SK-N-SH (cell line): ENCODE data around the gene EMP1. TPM values are rescaled to one million over a fixed set of nuclear protein-coding genes. Genes with fewer than 3 reads are reported as not detected.

ENCODE experiments used
- CTCF ChIA-PET: fragments of 300-600, 350-600 bp; formaldehyde crosslinking; extraction: SDS; loops from one replicate; lab custom pipeline; 2021; lab: Yijun Ruan, JAX
- POLR2A ChIA-PET: fragments of 350-600 bp; sonication (Branson Sonifier 250); formaldehyde crosslinking; extraction: SDS; loops from one replicate; lab custom pipeline; 2020; ENCODE audit warnings: antibody characterized with exemption, inconsistent platforms; lab: Yijun Ruan, JAX
- DNase-seq: peaks from one replicate; pipeline ENCODE4 v3.0.0; 2012
- H2AFZ ChIP-seq: fragments of 200-600 bp; sonication (generic); 2 replicates; pipeline ENCODE4 v1.8.1; 2016; ENCODE audit warnings: antibody characterized with exemption, mild to moderate bottlenecking, low read depth
- H3F3A ChIP-seq: fragments of 200-600 bp; sonication (generic); replicated peaks from 2 replicates; pipeline ENCODE3; 2016; ENCODE audit warnings: antibody characterized with exemption, mild to moderate bottlenecking; ENCODE audit not compliant: insufficient read depth
- H3K27ac ChIP-seq, 2 experiments: fragments of 200-500 bp in 1 of 2; fragments of 200-600 bp in 1 of 2; sonication (Bioruptor generic) in 1 of 2; sonication (generic), shearing (Covaris generic) in 1 of 2; 2 replicates each; pipeline versions ENCODE4 v1.5.1 to v1.6.1; 2014 to 2016; ENCODE audit warnings: low read depth in 2 of 2, inconsistent platforms in 1 of 2, low read length in 1 of 2, mild to moderate bottlenecking in 1 of 2, mixed read lengths in 1 of 2
- H3K27me3 ChIP-seq: fragments of 200-600 bp; sonication (generic), shearing (Covaris generic); 2 replicates; pipeline ENCODE4 v1.6.1; 2016; ENCODE audit warnings: mixed run types; ENCODE audit not compliant: insufficient read depth
- H3K36me3 ChIP-seq, 2 experiments: fragments of 200-500 bp in 1 of 2; fragments of 200-600 bp in 1 of 2; sonication (Bioruptor generic) in 1 of 2; sonication (generic) in 1 of 2; replicated peaks in 1 of 2; 2 replicates each; pipeline versions ENCODE3 to v1.5.1; 2014 to 2016; ENCODE audit warnings: low read length in 1 of 2, mild to moderate bottlenecking in 1 of 2; ENCODE audit not compliant: insufficient read depth in 2 of 2, control insufficient read depth in 1 of 2
- H3K4me1 ChIP-seq, 2 experiments: fragments of 200-500 bp in 1 of 2; fragments of 200-600 bp in 1 of 2; sonication (Bioruptor generic) in 1 of 2; sonication (generic), shearing (Covaris generic) in 1 of 2; 2 replicates each; pipeline versions ENCODE4 v1.5.1 to v1.6.1; 2014 to 2016; ENCODE audit warnings: low read depth in 1 of 2, low read length in 1 of 2, mixed run types in 1 of 2; ENCODE audit not compliant: insufficient read depth in 2 of 2, control insufficient read depth in 1 of 2
- H3K4me2 ChIP-seq: fragments of 200-600 bp; sonication (generic), shearing (Covaris generic); 2 replicates; pipeline ENCODE4 v1.6.1; 2017; ENCODE audit warnings: mixed run types
- H3K4me3 ChIP-seq, 2 experiments: fragments of 200-500 bp in 1 of 2; fragments of 200-600 bp in 1 of 2; sonication (Bioruptor generic) in 1 of 2; sonication (generic), shearing (Covaris generic) in 1 of 2; 2 replicates each; pipeline versions ENCODE4 v1.5.1 to v1.8.1; 2014 to 2016; ENCODE audit warnings: low read depth in 2 of 2, inconsistent platforms in 1 of 2, low read length in 1 of 2, mild to moderate bottlenecking in 1 of 2, mixed read lengths in 1 of 2, moderate library complexity in 1 of 2
- H3K79me2 ChIP-seq: fragments of 200-600 bp; sonication (generic); 2 replicates; pipeline ENCODE4 v1.8.1; 2017; ENCODE audit warnings: mild to moderate bottlenecking; ENCODE audit not compliant: insufficient read depth
- H3K9ac ChIP-seq: fragments of 200-600 bp; sonication (generic); 2 replicates; pipeline ENCODE4 v1.6.1; 2017; ENCODE audit warnings: mixed run types
- H3K9me2 ChIP-seq: fragments of 200-600 bp; sonication (generic); 2 replicates; pipeline ENCODE4 v1.6.1; 2017; ENCODE audit warnings: mixed run types
- H3K9me3 ChIP-seq: fragments of 200-600 bp; sonication (generic); 2 replicates; pipeline ENCODE4 v1.6.1; 2017; ENCODE audit warnings: mixed run types, mild to moderate bottlenecking, moderate library complexity
- H4K20me1 ChIP-seq: fragments of 200-600 bp; sonication (generic); 2 replicates; pipeline ENCODE4 v1.6.1; 2017; ENCODE audit warnings: mild to moderate bottlenecking, mixed run types; ENCODE audit not compliant: insufficient read depth
- CHD2 ChIP-seq: fragments of 150-350 bp; IDR thresholded peaks from 2 replicates; pipeline ENCODE4 v1.6.1; 2018; ENCODE audit warnings: low read length; ENCODE audit not compliant: partially characterized antibody
- EZH2phosphoT487 ChIP-seq: fragments of 200-600 bp; sonication (generic); IDR thresholded peaks from 2 replicates; pipeline ENCODE4 v1.6.1; 2017; ENCODE audit warnings: low read depth, mixed run types, mild to moderate bottlenecking, antibody characterized with exemption, moderate library complexity, borderline replicate concordance
- GATA2 ChIP-seq: sonication (generic); formaldehyde crosslinking; IDR thresholded peaks from 2 replicates; pipeline ENCODE4 v1.5.0; 2020; ENCODE audit warnings: mild to moderate bottlenecking, missing genetic modification reagents
- MAX ChIP-seq: IDR thresholded peaks from 2 replicates; pipeline ENCODE4 v1.4.0; 2012; ENCODE audit warnings: low read depth
- NFIC ChIP-seq: IDR thresholded peaks from 2 replicates; pipeline ENCODE4 v1.4.0; 2012; ENCODE audit warnings: borderline replicate concordance
- RAD21 ChIP-seq: IDR thresholded peaks from 2 replicates; pipeline ENCODE4 v1.6.1; 2012; ENCODE audit warnings: mild to moderate bottlenecking, low read length
- REST ChIP-seq: IDR thresholded peaks from 2 replicates; pipeline ENCODE4 v1.6.1; 2012; ENCODE audit warnings: mild to moderate bottlenecking, low read depth, low read length, moderate library complexity
- RXRA ChIP-seq: IDR thresholded peaks from 2 replicates; pipeline ENCODE4 v1.4.0; 2012; ENCODE audit warnings: low read depth, mild to moderate bottlenecking, borderline replicate concordance
- USF2 ChIP-seq: fragments of 150-350 bp; IDR thresholded peaks from 2 replicates; pipeline ENCODE4 v1.6.1; 2017; ENCODE audit warnings: antibody characterized with exemption, low read length, low read depth, borderline replicate concordance
- YY1 ChIP-seq: IDR thresholded peaks from 2 replicates; pipeline ENCODE4 v1.4.0; 2012; ENCODE audit warnings: low read depth, mild to moderate bottlenecking
- WGBS: methylation state at CpG from one replicate; pipeline ENCODE4 v1.1.6; 2017; ENCODE audit warnings: low lambda C conversion rate; 5-methylcytosine and 5-hydroxymethylcytosine counted together
- polyA plus RNA-seq, 3 experiments: library from polyadenylated mRNA; depleted of rRNA; stranded (reverse); fragments of >200 nt; gene quantifications; 2 replicates each; pipeline ENCODE4 v1.2.3, GENCODE V29; 2012

The EMP1 gene
- polyA plus RNA-seq, 1 of the 3 experiments (the other 2 are of a cell fraction): 67.4 TPM

GRCh38 chr12:13218641-13219040 lies 22.1 kb downstream of the EMP1 start:
- peaks cover 18 to 54% of the 10 kb centered on the region in 2 experiments for H3K36me3 ChIP-seq
- no peaks in the 10 kb centered on the region for H4K20me1 ChIP-seq
- no peak overlapping the region for H3K4me2 ChIP-seq
- no peak overlapping the region for H3K9ac ChIP-seq
- H2AFZ ChIP-seq: no peak overlapping the region
- no peak for TF ChIP-seq RXRA
- no peak for TF ChIP-seq USF2
- no peak for TF ChIP-seq YY1
- no peak for TF ChIP-seq RAD21
- TF ChIP-seq CHD2: no peak
- TF ChIP-seq GATA2: no peak
- no peak for TF ChIP-seq REST
- H3F3A ChIP-seq: peaks cover 13% of the 10 kb centered on the region
- ChIA-PET CTCF (interaction anchor here (0.7 to 4.7 kb wide), 4 partner anchors 76 to 429 kb away, joined by 3 to 24 read pairs (median 7); no protein-coding TSS in a partner anchor), POLR2A (no interaction called here)
- H3K27me3 ChIP-seq: no peaks in the 10 kb centered on the region
- no peaks in the 10 kb centered on the region for H3K79me2 ChIP-seq
- no peaks in the 10 kb centered on the region for H3K9me3 ChIP-seq
- 88% methylated on average over 3 of the region's 3 CpGs for WGBS
- DNase-seq: no peak
- no peaks in the 10 kb centered on the region for H3K9me2 ChIP-seq
- H3K27ac ChIP-seq: no peak overlapping the region
- H3K4me3 ChIP-seq: no peak overlapping the region
- H3K4me1 ChIP-seq: no peaks in the 10 kb centered on the region

GRCh38 chr12:13219320-13219719 lies 22.8 kb downstream of the EMP1 start:
- H3K4me2 ChIP-seq: no peak overlapping the region
- TF ChIP-seq EZH2phosphoT487: no peak
- TF ChIP-seq MAX: no peak
- TF ChIP-seq NFIC: no peak
- TF ChIP-seq, all 33 proteins: peak for 0
- H3K4me1 ChIP-seq: no peaks in the 10 kb centered on the region
- H3K27me3 ChIP-seq: no peaks in the 10 kb centered on the region
- H4K20me1 ChIP-seq: no peaks in the 10 kb centered on the region
- no peak overlapping the region for H3K27ac ChIP-seq
- H3K9me3 ChIP-seq: no peaks in the 10 kb centered on the region
- CTCF ChIA-PET: interaction anchor here (0.7 to 6.0 kb wide), 6 partner anchors 8 to 430 kb away, joined by 3 to 58 read pairs (median 4); no protein-coding TSS in a partner anchor
- POLR2A ChIA-PET: no interaction called here
- peaks cover 12 to 48% of the 10 kb centered on the region in 2 experiments for H3K36me3 ChIP-seq
- no peak overlapping the region for H3K4me3 ChIP-seq
- H3F3A ChIP-seq: peaks cover 13% of the 10 kb centered on the region
- H2AFZ ChIP-seq: no peak overlapping the region
- no peaks in the 10 kb centered on the region for H3K9me2 ChIP-seq
- DNase-seq: no peak
- no peaks in the 10 kb centered on the region for H3K79me2 ChIP-seq
- H3K9ac ChIP-seq: no peak overlapping the region
- 73% methylated on average over 3 of the region's 3 CpGs for WGBS
